Activated CD4-positive, alpha-beta T cell treated with anti-CD3 and anti-CD28 coated beads, Interleukin-2, amount 50 U/mL, for 48 hours (primary cell): ENCODE results near the gene S1PR1.
"Not testable (repeated sequence)": the region's sequence is repeated elsewhere in the genome, so short reads cannot be mapped to it uniquely, and the experiment has no call there.

Experiments used
- DNase-seq, 2 experiments: peaks; one replicate each; pipeline ENCODE4 v3.0.0-alpha.2; 2020

S1PR1 gene

GRCh38 chr1:101220906-101221305 lies 15.9 kb upstream of the S1PR1 start:
- DNase-seq, result no peak

- DNase-seq, result no peak
Observed at GRCh38 chr1:101221945-101222429, 14.8 kb upstream of the S1PR1 start.

GRCh38 chr1:101227837-101228236 lies 9.0 kb upstream of the S1PR1 start:
- DNase-seq, result no peak

GRCh38 chr1:101228424-101229134 lies 8.2 kb upstream of the S1PR1 start:
- no peak for DNase-seq

GRCh38 chr1:101232182-101232581 lies 4.6 kb upstream of the S1PR1 start:
- not testable (repeated sequence) for DNase-seq

GRCh38 chr1:101233495-101233894 lies 3.3 kb upstream of the S1PR1 start:
- no peak for DNase-seq

- peak in 1 of 2 experiments; percentile 36 for DNase-seq
Observed at GRCh38 chr1:101235216-101235695, 1.6 kb upstream of the S1PR1 start.

- peak; percentile 75 to 83 for DNase-seq
Observed at GRCh38 chr1:101235696-101236515, 913 bp upstream of the S1PR1 start.

GRCh38 chr1:101237229-101237837 lies 514 bp downstream of the S1PR1 start:
- DNase-seq, result no peak

GRCh38 chr1:101238031-101238628 lies 1.3 kb downstream of the S1PR1 start:
- peak; percentile 74 to 82 for DNase-seq

GRCh38 chr1:101238681-101239094 lies 1.9 kb downstream of the S1PR1 start:
- peak; percentile 96 to 97 for DNase-seq

GRCh38 chr1:101239095-101240040 lies 2.5 kb downstream of the S1PR1 start:
- peak; percentile 63 to 77 for DNase-seq

- DNase-seq, result no peak
Observed at GRCh38 chr1:101240041-101240430, 3.2 kb downstream of the S1PR1 start.

- DNase-seq, result no peak
Observed at GRCh38 chr1:101241485-101242225, 4.8 kb downstream of the S1PR1 start.

- DNase-seq, result no peak
Observed at GRCh38 chr1:101242324-101243050, 5.7 kb downstream of the S1PR1 start.

GRCh38 chr1:101243751-101244150 lies 6.9 kb downstream of the S1PR1 start:
- no peak for DNase-seq

- no peak for DNase-seq
Observed at GRCh38 chr1:101244842-101245241, 8.0 kb downstream of the S1PR1 start.

- DNase-seq, result no peak
Observed at GRCh38 chr1:101245246-101245927, 8.6 kb downstream of the S1PR1 start.

GRCh38 chr1:101247404-101248287 lies 10.8 kb downstream of the S1PR1 start:
- no peak for DNase-seq
